ENCODE measurements around the gene ADARB2. TPM values are rescaled to one million over a fixed set of nuclear protein-coding genes. Genes with fewer than 3 reads are reported as not detected.

Gene ADARB2
- total and polyA plus RNA-seq, 4 experiments from 2014 or later, result 13.5 to 14.1 TPM; not detected in 2

DNA sequence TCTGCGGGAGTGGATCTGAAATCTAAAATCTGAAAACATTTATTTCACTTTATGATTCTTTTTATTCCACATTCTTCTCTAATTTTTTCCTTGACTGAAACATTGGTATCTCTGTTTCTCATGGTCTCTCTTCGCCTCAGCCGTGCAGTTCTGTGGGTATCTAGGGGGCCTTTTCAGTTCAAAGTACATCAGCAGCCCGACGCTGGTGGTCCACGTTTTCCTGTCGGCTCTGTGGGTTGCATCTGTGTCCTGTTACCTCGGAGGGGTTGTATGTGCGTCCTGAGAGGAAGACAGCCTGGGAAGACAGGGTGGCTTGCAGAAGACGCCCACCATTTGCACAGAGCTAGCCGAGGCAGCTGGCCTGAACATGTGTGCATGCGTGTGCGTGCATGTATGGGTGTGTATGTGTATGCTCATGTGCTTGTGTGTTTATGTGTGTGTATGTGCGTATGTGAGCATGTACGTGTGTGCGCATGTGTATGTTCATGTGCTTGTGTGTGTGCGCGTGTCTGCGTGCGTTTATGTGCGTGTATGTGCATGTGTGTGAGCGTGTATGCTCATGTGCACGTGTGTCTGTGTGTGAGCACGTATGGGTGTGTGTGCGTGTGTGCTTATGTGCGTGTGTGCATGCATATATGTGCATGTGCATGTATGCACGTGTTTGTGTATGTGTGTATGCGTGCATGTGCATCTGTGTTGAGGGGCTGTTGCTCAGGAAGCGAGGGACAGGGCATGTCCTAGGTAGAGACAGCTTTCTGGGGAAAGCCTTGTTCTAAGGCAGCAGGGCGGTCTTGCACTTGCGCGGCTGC, 211.8 kb downstream of the ADARB2 start:
- Mint-ChIP-seq H3K9me3 (peaks cover 0 to 1% (median 0%) of the 10 kb centered on the region in 8 donors), H3K4me1 (peaks cover 0 to 2% (median 0%) of the 10 kb centered on the region in 4 donors), H3K27ac (no peak overlapping the region), H3K27me3 (peaks cover 12 to 13% of the 10 kb centered on the region in 2 donors), H3K36me3 (no peaks in the 10 kb centered on the region), H3K4me3 (no peak overlapping the region)
- Histone ChIP-seq H3K36me3 (ENCODE audit: insufficient read depth, low read length) (no peaks in the 10 kb centered on the region), H3K4me3 (ENCODE audit: low read length in 2 of 2) (no peak overlapping the region), H3K27ac (ENCODE audit: low read depth, low read length) (no peak overlapping the region), H3K4me1 (ENCODE audit: insufficient read depth, low read length) (no peaks in the 10 kb centered on the region), H3K9me3 (ENCODE audit: control insufficient read depth in 1 of 2, low read length in 2 of 2) (no peaks in the 10 kb centered on the region), H3K27me3 (ENCODE audit: insufficient read depth, low read length) (no peaks in the 10 kb centered on the region)
- CTCF ChIA-PET (ENCODE audit: partially characterized antibody), result no interaction called here
- POLR2A ChIA-PET (ENCODE audit: partially characterized antibody), result no interaction called here
- no peak for DNase-seq
- intact Hi-C loops (cut with micrococcal nuclease), result no loop called here

- no peaks in the 10 kb centered on the region for H3K27me3 ChIP-seq (ENCODE audit: insufficient read depth, low read length)
- peaks cover 0 to 2% (median 0%) of the 10 kb centered on the region in 4 donors for H3K4me1 Mint-ChIP-seq
- H3K4me1 ChIP-seq (ENCODE audit: insufficient read depth, low read length), result no peaks in the 10 kb centered on the region
- no peak for DNase-seq
- ChIA-PET POLR2A (ENCODE audit: partially characterized antibody) (no interaction called here), CTCF (ENCODE audit: partially characterized antibody) (no interaction called here)
- no peak overlapping the region for H3K27ac ChIP-seq (ENCODE audit: low read depth, low read length)
- no peaks in the 10 kb centered on the region for H3K9me3 ChIP-seq (ENCODE audit: control insufficient read depth in 1 of 2, low read length in 2 of 2)
- H3K4me3 ChIP-seq (ENCODE audit: low read length in 2 of 2), result no peak overlapping the region
- peaks cover 6 to 12% of the 10 kb centered on the region in 2 donors for H3K27me3 Mint-ChIP-seq
- no peaks in the 10 kb centered on the region for H3K36me3 ChIP-seq (ENCODE audit: insufficient read depth, low read length)
- no peak overlapping the region for H3K27ac Mint-ChIP-seq
- H3K9me3 Mint-ChIP-seq, result no peaks in the 10 kb centered on the region
- H3K4me3 Mint-ChIP-seq, result no peak overlapping the region
- intact Hi-C loops (cut with micrococcal nuclease), result no loop called here
- no peaks in the 10 kb centered on the region for H3K36me3 Mint-ChIP-seq
Measured at GRCh38 chr10:1524540-1524939, 212.8 kb downstream of the ADARB2 start.

- peaks cover 6 to 12% of the 10 kb centered on the region in 2 donors for H3K27me3 Mint-ChIP-seq
- CTCF ChIA-PET (ENCODE audit: partially characterized antibody), result no interaction called here
Measured at GRCh38 chr10:1523221-1523620, 214.1 kb downstream of the ADARB2 start.

GRCh38 chr10:1522237-1522636, 215.1 kb downstream of the ADARB2 start:
- H3K9me3 ChIP-seq (ENCODE audit: control insufficient read depth in 1 of 2, low read length in 2 of 2), result no peaks in the 10 kb centered on the region
- no peaks in the 10 kb centered on the region for H3K9me3 Mint-ChIP-seq

More at GRCh38 chr10:1523221-1523620, 214.1 kb downstream of the ADARB2 start:
- intact Hi-C loops (cut with micrococcal nuclease), result no loop called here
- Mint-ChIP-seq H3K4me3 (no peak overlapping the region), H3K27ac (no peak overlapping the region), H3K9me3 (no peaks in the 10 kb centered on the region), H3K36me3 (no peaks in the 10 kb centered on the region), H3K4me1 (peaks cover 0 to 2% (median 0%) of the 10 kb centered on the region in 4 donors)
- no peak for DNase-seq
- Histone ChIP-seq H3K36me3 (ENCODE audit: insufficient read depth, low read length) (no peaks in the 10 kb centered on the region), H3K27ac (ENCODE audit: low read depth, low read length) (no peak overlapping the region), H3K4me3 (ENCODE audit: low read length in 2 of 2) (no peak overlapping the region), H3K27me3 (ENCODE audit: insufficient read depth, low read length) (no peaks in the 10 kb centered on the region), H3K4me1 (ENCODE audit: insufficient read depth, low read length) (no peaks in the 10 kb centered on the region), H3K9me3 (ENCODE audit: control insufficient read depth in 1 of 2, low read length in 2 of 2) (no peaks in the 10 kb centered on the region)
- POLR2A ChIA-PET (ENCODE audit: partially characterized antibody), result no interaction called here

DNA sequence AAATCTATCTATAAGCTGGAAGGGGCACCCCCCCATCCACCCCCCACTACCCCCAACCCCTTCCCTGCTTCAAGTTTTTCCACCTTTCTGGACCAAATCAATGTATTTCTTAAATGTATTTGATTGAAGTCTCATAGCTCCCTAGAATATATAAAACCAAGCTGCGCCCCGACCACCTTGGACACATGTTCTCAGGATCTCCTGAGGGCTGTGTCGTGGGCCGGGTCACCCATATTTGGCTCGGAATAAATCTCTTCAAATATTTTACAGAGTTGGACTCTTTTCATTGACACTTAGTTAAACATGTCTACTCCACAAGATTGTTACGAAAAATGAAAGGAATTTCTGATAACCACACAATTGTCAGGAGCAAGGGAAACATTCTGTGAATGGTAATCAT, 215.6 kb downstream of the ADARB2 start:
- Histone ChIP-seq H3K36me3 (ENCODE audit: insufficient read depth, low read length) (no peaks in the 10 kb centered on the region), H3K4me3 (ENCODE audit: low read length in 2 of 2) (no peak overlapping the region), H3K4me1 (ENCODE audit: insufficient read depth, low read length) (no peaks in the 10 kb centered on the region), H3K9me3 (ENCODE audit: control insufficient read depth in 1 of 2, low read length in 2 of 2) (no peaks in the 10 kb centered on the region), H3K27me3 (ENCODE audit: insufficient read depth, low read length) (no peaks in the 10 kb centered on the region), H3K27ac (ENCODE audit: low read depth, low read length) (no peak overlapping the region)
- DNase-seq, result no peak
- ChIA-PET POLR2A (ENCODE audit: partially characterized antibody) (no interaction called here), CTCF (ENCODE audit: partially characterized antibody) (no interaction called here)
- H3K36me3 Mint-ChIP-seq, result no peaks in the 10 kb centered on the region
- H3K27me3 Mint-ChIP-seq, result peaks cover 6 to 9% of the 10 kb centered on the region in 2 donors
- no peak overlapping the region for H3K4me3 Mint-ChIP-seq
- H3K27ac Mint-ChIP-seq, result no peak overlapping the region
- intact Hi-C loops (cut with micrococcal nuclease), result no loop called here
- peaks cover 0 to 2% (median 0%) of the 10 kb centered on the region in 4 donors for H3K4me1 Mint-ChIP-seq
- no peaks in the 10 kb centered on the region for H3K9me3 Mint-ChIP-seq

More at GRCh38 chr10:1522237-1522636, 215.1 kb downstream of the ADARB2 start:
- intact Hi-C loops (cut with micrococcal nuclease), result no loop called here
- no peak overlapping the region for H3K4me3 ChIP-seq (ENCODE audit: low read length in 2 of 2)
- Mint-ChIP-seq H3K27me3 (peaks cover 6 to 9% of the 10 kb centered on the region in 2 donors), H3K36me3 (no peaks in the 10 kb centered on the region), H3K4me3 (no peak overlapping the region), H3K4me1 (peaks cover 0 to 2% (median 0%) of the 10 kb centered on the region in 4 donors), H3K27ac (no peak overlapping the region)
- ChIA-PET POLR2A (ENCODE audit: partially characterized antibody) (no interaction called here), CTCF (ENCODE audit: partially characterized antibody) (no interaction called here)
- no peaks in the 10 kb centered on the region for H3K4me1 ChIP-seq (ENCODE audit: insufficient read depth, low read length)
- H3K27me3 ChIP-seq (ENCODE audit: insufficient read depth, low read length), result no peaks in the 10 kb centered on the region
- DNase-seq, result no peak
- no peak overlapping the region for H3K27ac ChIP-seq (ENCODE audit: low read depth, low read length)
- no peaks in the 10 kb centered on the region for H3K36me3 ChIP-seq (ENCODE audit: insufficient read depth, low read length)

DNA sequence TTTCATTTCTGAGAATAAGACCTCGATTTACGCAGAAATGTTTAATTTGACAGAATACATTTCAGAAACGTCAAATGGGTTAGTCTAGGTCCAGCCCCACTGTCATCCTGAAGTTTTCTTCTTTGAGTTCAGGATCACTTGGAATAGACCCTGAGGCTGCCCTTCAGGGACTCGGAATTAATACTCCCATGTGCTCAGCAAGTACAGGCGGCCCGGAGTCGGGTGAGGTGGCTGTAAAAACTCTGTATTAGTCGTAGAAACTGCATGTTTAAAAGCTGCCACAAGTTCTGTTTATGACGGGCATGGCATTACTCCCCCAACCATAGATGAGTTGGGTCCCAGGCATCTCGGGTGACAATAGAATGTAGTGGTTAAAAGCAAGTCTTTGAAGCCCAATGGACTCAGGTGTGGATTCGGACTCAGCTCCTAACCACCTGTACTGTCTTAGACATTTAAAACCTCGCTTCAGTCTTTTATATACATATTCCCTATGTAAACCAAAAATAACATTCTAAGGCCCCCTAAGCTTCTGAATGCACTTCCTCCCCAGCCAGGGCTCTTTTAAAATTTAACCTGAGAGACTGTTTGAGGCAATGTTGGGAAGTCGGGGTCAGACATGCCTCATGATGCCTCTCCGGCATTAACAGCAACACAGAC, 216.3 kb downstream of the ADARB2 start:
- intact Hi-C loops (cut with micrococcal nuclease), result no loop called here
- POLR2A ChIA-PET (ENCODE audit: partially characterized antibody), result no interaction called here

DNA sequence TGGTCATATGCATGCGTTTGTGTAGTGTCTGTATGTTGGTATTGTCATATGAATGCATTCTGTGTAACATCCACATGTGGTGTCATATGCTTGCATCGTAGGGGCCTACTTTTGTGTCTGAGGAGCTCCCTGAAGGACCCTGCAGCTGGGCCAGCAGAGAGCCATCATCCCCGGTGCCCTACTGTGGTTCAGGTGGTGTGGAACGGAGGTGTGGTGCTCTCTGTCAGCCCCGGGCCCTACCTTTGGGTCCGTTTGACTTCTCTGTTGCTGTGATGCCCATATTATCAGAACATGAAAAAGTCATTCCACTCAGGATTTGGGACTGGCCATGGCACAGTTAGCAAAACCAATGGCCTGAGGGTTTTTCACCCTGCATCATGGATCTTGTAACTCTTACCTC, 217.9 kb downstream of the ADARB2 start:
- Mint-ChIP-seq H3K27ac (no peak overlapping the region), H3K27me3 (peaks cover 2 to 7% of the 10 kb centered on the region in 2 donors), H3K4me1 (no peaks in the 10 kb centered on the region), H3K36me3 (no peaks in the 10 kb centered on the region), H3K4me3 (no peak overlapping the region), H3K9me3 (no peaks in the 10 kb centered on the region)
- ChIA-PET CTCF (ENCODE audit: partially characterized antibody) (no interaction called here), POLR2A (ENCODE audit: partially characterized antibody) (no interaction called here)
- intact Hi-C loops (cut with micrococcal nuclease), result no loop called here
- DNase-seq, result no peak
- no peaks in the 10 kb centered on the region for H3K9me3 ChIP-seq (ENCODE audit: control insufficient read depth in 1 of 2, low read length in 2 of 2)
- H3K4me3 ChIP-seq (ENCODE audit: low read length in 2 of 2), result no peak overlapping the region
- H3K27ac ChIP-seq (ENCODE audit: low read depth, low read length), result no peak overlapping the region
- no peaks in the 10 kb centered on the region for H3K36me3 ChIP-seq (ENCODE audit: insufficient read depth, low read length)
- no peaks in the 10 kb centered on the region for H3K4me1 ChIP-seq (ENCODE audit: insufficient read depth, low read length)
- no peaks in the 10 kb centered on the region for H3K27me3 ChIP-seq (ENCODE audit: insufficient read depth, low read length)

More for the DNA sequence above, 216.3 kb downstream of the ADARB2 start:
- no peak overlapping the region for H3K27ac Mint-ChIP-seq
- H3K9me3 Mint-ChIP-seq, result no peaks in the 10 kb centered on the region
- CTCF ChIA-PET (ENCODE audit: partially characterized antibody), result no interaction called here
- no peaks in the 10 kb centered on the region for H3K36me3 ChIP-seq (ENCODE audit: insufficient read depth, low read length)
- no peak overlapping the region for H3K27ac ChIP-seq (ENCODE audit: low read depth, low read length)
- H3K4me3 Mint-ChIP-seq, result no peak overlapping the region
- H3K4me1 ChIP-seq (ENCODE audit: insufficient read depth, low read length), result no peaks in the 10 kb centered on the region
- H3K9me3 ChIP-seq (ENCODE audit: control insufficient read depth in 1 of 2, low read length in 2 of 2), result no peaks in the 10 kb centered on the region
- no peak for DNase-seq
- H3K4me3 ChIP-seq (ENCODE audit: low read length in 2 of 2), result no peak overlapping the region
- no peaks in the 10 kb centered on the region for H3K36me3 Mint-ChIP-seq
- H3K4me1 Mint-ChIP-seq, result peaks cover 0 to 2% (median 0%) of the 10 kb centered on the region in 4 donors
- H3K27me3 Mint-ChIP-seq, result peaks cover 6 to 9% of the 10 kb centered on the region in 2 donors
- H3K27me3 ChIP-seq (ENCODE audit: insufficient read depth, low read length), result no peaks in the 10 kb centered on the region
